GM12878 (cell line): ENCODE results near the gene PTPRM. TPM values are rescaled to one million over a fixed set of nuclear protein-coding genes. Genes with fewer than 3 reads are reported as not detected.

Experiments used
- ATAC-seq: fragments of 200-7000 bp; cut with Tn5 transposase; 3 replicates; pipeline ENCODE4 v1.9.1; 2020; ENCODE audit warnings: mild to moderate bottlenecking, moderate library complexity
- BruUV-seq: library from RNA; stranded (reverse); fragments of 400-500 nt; replicated peaks from 2 replicates; lab custom pipeline; 2021; lab: Mats Ljungman, UMichigan
- CTCF ChIA-PET: fragments of 300-600 bp; sonication (Branson Sonifier 250); formaldehyde crosslinking; extraction: SDS; loops from one replicate; lab custom pipeline; 2021; ENCODE audit warnings: inconsistent platforms; lab: Yijun Ruan, JAX
- POLR2A ChIA-PET: fragments of 350-600 bp; formaldehyde crosslinking; extraction: SDS; loops from one replicate; lab custom pipeline; 2021; ENCODE audit warnings: inconsistent platforms; lab: Charles Lee
- RAD21 ChIA-PET: fragments of 300-600 bp; sonication (Branson Sonifier 250); formaldehyde crosslinking; loops from one replicate; lab custom pipeline; 2023; ENCODE audit warnings: antibody characterized with exemption; ENCODE audit not compliant: unreplicated experiment; lab: Charles Lee
- SMC1A ChIA-PET: fragments of 300-600 bp; sonication (Branson Sonifier 250); formaldehyde crosslinking; loops from one replicate; lab custom pipeline; 2023; ENCODE audit not compliant: unreplicated experiment, uncharacterized antibody; lab: Charles Lee
- DNase-seq: peaks from one replicate; pipeline ENCODE4 v3.0.0-alpha.2; 2011; ENCODE audit warnings: low read depth, low spot score
- FAIRE-seq: peaks from 3 replicates; lab custom pipeline; 2011; peaks lifted over from hg19 to GRCh38; lab: Jason Lieb, UNC
- H2AFZ ChIP-seq: 2 replicates; pipeline ENCODE4 v1.6.0; 2011; ENCODE audit warnings: low read depth, low read length, control low read depth; ENCODE audit not compliant: control insufficient read depth
- H3K27ac ChIP-seq: 2 replicates; pipeline ENCODE4 v1.5.1; 2011; ENCODE audit warnings: control low read depth; ENCODE audit not compliant: control insufficient read depth, insufficient read depth
- H3K27me3 ChIP-seq, 2 experiments: replicated peaks in 1 of 2; 2 replicates each; pipeline versions ENCODE4 v1.6.0 to v1.6.1; 2011; ENCODE audit warnings: low read length in 1 of 2; ENCODE audit not compliant: control insufficient read depth in 2 of 2, insufficient read depth in 2 of 2
- H3K36me3 ChIP-seq, 2 experiments: 2 replicates each; pipeline ENCODE4 v1.5.1; 2011; ENCODE audit warnings: low read length in 1 of 2; ENCODE audit not compliant: control insufficient read depth in 2 of 2, insufficient read depth in 2 of 2
- H3K4me1 ChIP-seq: 2 replicates; pipeline ENCODE4 v1.6.1; 2011; ENCODE audit warnings: mild to moderate bottlenecking, low read length, moderate library complexity, mixed read lengths; ENCODE audit not compliant: control insufficient read depth, insufficient read depth
- H3K4me2 ChIP-seq: 2 replicates; pipeline ENCODE4 v1.6.0; 2011; ENCODE audit warnings: control low read depth; ENCODE audit not compliant: control insufficient read depth, insufficient read depth
- H3K4me3 ChIP-seq: fragments of 200-600 bp; sonication (generic); 2 replicates; pipeline ENCODE4 v1.5.1; 2016
- H3K79me2 ChIP-seq: 2 replicates; pipeline ENCODE4 v1.6.0; 2011; ENCODE audit warnings: low read length; ENCODE audit not compliant: control insufficient read depth, insufficient read depth
- H3K9ac ChIP-seq: 2 replicates; pipeline ENCODE4 v1.8.0; 2011; ENCODE audit warnings: low read length, control low read depth, mixed read lengths; ENCODE audit not compliant: control insufficient read depth, insufficient read depth
- H3K9me3 ChIP-seq: replicated peaks from 3 replicates; pipeline ENCODE4 v1.5.1; 2011; ENCODE audit warnings: mild to moderate bottlenecking, low read length; ENCODE audit not compliant: control insufficient read depth, insufficient read depth
- H4K20me1 ChIP-seq: 2 replicates; pipeline ENCODE4 v1.6.0; 2011; ENCODE audit not compliant: control insufficient read depth, insufficient read depth
- BCL3 ChIP-seq: IDR thresholded peaks from 2 replicates; pipeline ENCODE4 v1.6.1; 2011; ENCODE audit warnings: borderline replicate concordance, low read depth, mild to moderate bottlenecking, moderate library complexity, low read length; ENCODE audit not compliant: insufficient read depth, poor library complexity, severe bottlenecking
- CBX5 ChIP-seq: sonication (generic); IDR thresholded peaks from 2 replicates; pipeline ENCODE4 v1.6.1; 2016; ENCODE audit warnings: low read depth, moderate library complexity, mild to moderate bottlenecking, inconsistent platforms
- HCFC1 ChIP-seq: fragments of 150-350 bp; IDR thresholded peaks from 2 replicates; pipeline ENCODE4 v1.6.1; 2014; ENCODE audit warnings: low read length
- IRF3 ChIP-seq: fragments of 450-650 bp; IDR thresholded peaks from 2 replicates; pipeline ENCODE4 v1.6.1; 2014; ENCODE audit warnings: mild to moderate bottlenecking
- RB1 ChIP-seq: fragments of 450-650 bp; formaldehyde crosslinking; IDR thresholded peaks from 2 replicates; pipeline ENCODE4 v1.6.1; 2017; ENCODE audit warnings: mild to moderate bottlenecking, borderline replicate concordance
- SREBF2 ChIP-seq: IDR thresholded peaks from 2 replicates; pipeline ENCODE4 v1.6.1; 2012; ENCODE audit warnings: mild to moderate bottlenecking, low read length
- whole genome bisulfite sequencing: methylation state at CpG from one replicate; pipeline ENCODE4 v1.1.6; 2016; ENCODE audit warnings: low lambda C conversion rate; ENCODE audit not compliant: insufficient replicate concordance, insufficient coverage; ENCODE audit errors: missing lambda C conversion rate; 5-methylcytosine and 5-hydroxymethylcytosine counted together
- in situ Hi-C: fragments of 300-500 bp; cut with MboI; formaldehyde crosslinking; loops from 9 replicates; pipeline ENCODE4 v1.14.3; 2018; ENCODE audit warnings: mixed read lengths
- intact Hi-C: fragments of 100-400 bp; cut with micrococcal nuclease; formaldehyde crosslinking; loops from one replicate; pipeline ENCODE4 v1.14.2; 2022; ENCODE audit not compliant: unreplicated experiment
- polyA plus RNA-seq, 11 experiments: library from polyadenylated mRNA; depleted of rRNA in 4 of 11; unstranded in 6 of 11; stranded (reverse) in 5 of 11; fragments of >200 nt; fragmentation: Nextera tagmentation in 4 of 11; fragmentation: Illumina TruSeq in 1 of 11; extraction: Ambion mirVana in 4 of 11; extraction: Trizol in 1 of 11; gene quantifications; 1 replicate in 1 of 11; 2 replicates in 10 of 11; pipeline versions ENCODE4 v1.2.1 to v1.2.3, GENCODE V29; 2011 to 2016; ENCODE audit warnings: inconsistent platforms in 2 of 11, missing spikeins in 2 of 11, low read depth in 1 of 11
- total RNA-seq, 4 experiments: library from RNA; depleted of rRNA in 3 of 4; stranded (reverse); fragments of >200 nt in 3 of 4; fragmentation: Illumina TruSeq in 1 of 4; extraction: Trizol in 1 of 4; gene quantifications; 2 replicates each; pipeline versions ENCODE4 v1.2.1 to v1.2.3, GENCODE V29; 2013 to 2021
- TF ChIP-seq, protein P1 (sequence below): fragments of 450-650 bp; IDR thresholded peaks from 2 replicates; pipeline ENCODE4 v1.6.1; 2017; ENCODE audit warnings: low read depth, mild to moderate bottlenecking, moderate library complexity
- TF ChIP-seq, protein P2 (sequence below): fragments of 450-650 bp; IDR thresholded peaks from 2 replicates; pipeline ENCODE4 v1.6.1; 2018; ENCODE audit warnings: borderline replicate concordance, mild to moderate bottlenecking; ENCODE audit not compliant: partially characterized antibody
- TF ChIP-seq, protein P3 (sequence below): fragments of 450-650 bp; IDR thresholded peaks from 2 replicates; pipeline ENCODE4 v1.6.1; 2016; ENCODE audit warnings: mild to moderate bottlenecking

PTPRM gene
- total and polyA plus RNA-seq, 10 of the 15 experiments (the other 5 are each of a cell fraction or from before 2014, with no cell fraction given) = 0.07 to 22.6 (median 0.60) TPM

DNA sequence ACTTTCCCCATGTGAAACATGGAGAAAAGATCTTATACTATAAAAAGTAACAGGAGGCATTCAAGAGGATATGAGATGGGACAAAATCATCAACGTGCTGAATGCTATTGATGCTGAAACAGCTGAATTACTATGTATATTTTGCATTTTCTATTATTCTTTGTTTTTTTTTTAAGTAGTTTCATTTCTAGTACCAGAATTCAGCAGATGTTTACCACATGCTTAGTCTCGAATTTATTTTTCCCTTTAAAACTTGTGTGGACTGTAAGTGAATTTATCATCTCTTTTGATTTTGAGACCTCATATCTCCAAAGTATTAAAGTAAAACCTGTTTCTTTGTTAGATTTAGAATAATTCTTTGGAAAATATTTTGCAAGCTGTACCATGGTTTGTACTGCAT lies 205.8 kb downstream of the PTPRM start:
- CTCF ChIA-PET = no interaction called here
- H3K4me2 ChIP-seq = no peak overlapping the region
- in situ Hi-C loops = no loop called here

More for the DNA sequence above, 205.8 kb downstream of the PTPRM start:
- POLR2A ChIA-PET = no interaction called here
- Histone ChIP-seq H3K36me3 (no peaks in the 10 kb centered on the region), H3K27me3 (no peaks in the 10 kb centered on the region), H3K9me3 (no peaks in the 10 kb centered on the region), H3K79me2 (no peaks in the 10 kb centered on the region), H3K27ac (no peak overlapping the region), H4K20me1 (no peaks in the 10 kb centered on the region), H3K4me1 (no peaks in the 10 kb centered on the region), H2AFZ (no peak overlapping the region), H3K9ac (no peak overlapping the region), H3K4me3 (no peak overlapping the region)
- FAIRE-seq (no peak), DNase-seq (no peak), ATAC-seq (no peak)
- RAD21 ChIA-PET = no interaction called here
- BruUV-seq = no TSS peak
- no peak for TF ChIP-seq CBX5
- TF ChIP-seq, protein P1, sequence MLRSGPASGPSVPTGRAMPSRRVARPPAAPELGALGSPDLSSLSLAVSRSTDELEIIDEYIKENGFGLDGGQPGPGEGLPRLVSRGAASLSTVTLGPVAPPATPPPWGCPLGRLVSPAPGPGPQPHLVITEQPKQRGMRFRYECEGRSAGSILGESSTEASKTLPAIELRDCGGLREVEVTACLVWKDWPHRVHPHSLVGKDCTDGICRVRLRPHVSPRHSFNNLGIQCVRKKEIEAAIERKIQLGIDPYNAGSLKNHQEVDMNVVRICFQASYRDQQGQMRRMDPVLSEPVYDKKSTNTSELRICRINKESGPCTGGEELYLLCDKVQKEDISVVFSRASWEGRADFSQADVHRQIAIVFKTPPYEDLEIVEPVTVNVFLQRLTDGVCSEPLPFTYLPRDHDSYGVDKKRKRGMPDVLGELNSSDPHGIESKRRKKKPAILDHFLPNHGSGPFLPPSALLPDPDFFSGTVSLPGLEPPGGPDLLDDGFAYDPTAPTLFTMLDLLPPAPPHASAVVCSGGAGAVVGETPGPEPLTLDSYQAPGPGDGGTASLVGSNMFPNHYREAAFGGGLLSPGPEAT = no peak
- TF ChIP-seq, protein P2, sequence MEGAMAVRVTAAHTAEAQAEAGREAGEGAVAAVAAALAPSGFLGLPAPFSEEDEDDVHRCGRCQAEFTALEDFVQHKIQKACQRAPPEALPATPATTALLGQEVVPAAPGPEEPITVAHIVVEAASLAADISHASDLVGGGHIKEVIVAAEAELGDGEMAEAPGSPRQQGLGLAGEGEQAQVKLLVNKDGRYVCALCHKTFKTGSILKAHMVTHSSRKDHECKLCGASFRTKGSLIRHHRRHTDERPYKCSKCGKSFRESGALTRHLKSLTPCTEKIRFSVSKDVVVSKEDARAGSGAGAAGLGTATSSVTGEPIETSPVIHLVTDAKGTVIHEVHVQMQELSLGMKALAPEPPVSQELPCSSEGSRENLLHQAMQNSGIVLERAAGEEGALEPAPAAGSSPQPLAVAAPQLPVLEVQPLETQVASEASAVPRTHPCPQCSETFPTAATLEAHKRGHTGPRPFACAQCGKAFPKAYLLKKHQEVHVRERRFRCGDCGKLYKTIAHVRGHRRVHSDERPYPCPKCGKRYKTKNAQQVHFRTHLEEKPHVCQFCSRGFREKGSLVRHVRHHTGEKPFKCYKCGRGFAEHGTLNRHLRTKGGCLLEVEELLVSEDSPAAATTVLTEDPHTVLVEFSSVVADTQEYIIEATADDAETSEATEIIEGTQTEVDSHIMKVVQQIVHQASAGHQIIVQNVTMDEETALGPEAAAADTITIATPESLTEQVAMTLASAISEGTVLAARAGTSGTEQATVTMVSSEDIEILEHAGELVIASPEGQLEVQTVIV = no peak
- no peak for TF ChIP-seq RB1
- no peak for TF ChIP-seq BCL3
- TF ChIP-seq IRF3 = no peak
- TF ChIP-seq, protein P3, sequence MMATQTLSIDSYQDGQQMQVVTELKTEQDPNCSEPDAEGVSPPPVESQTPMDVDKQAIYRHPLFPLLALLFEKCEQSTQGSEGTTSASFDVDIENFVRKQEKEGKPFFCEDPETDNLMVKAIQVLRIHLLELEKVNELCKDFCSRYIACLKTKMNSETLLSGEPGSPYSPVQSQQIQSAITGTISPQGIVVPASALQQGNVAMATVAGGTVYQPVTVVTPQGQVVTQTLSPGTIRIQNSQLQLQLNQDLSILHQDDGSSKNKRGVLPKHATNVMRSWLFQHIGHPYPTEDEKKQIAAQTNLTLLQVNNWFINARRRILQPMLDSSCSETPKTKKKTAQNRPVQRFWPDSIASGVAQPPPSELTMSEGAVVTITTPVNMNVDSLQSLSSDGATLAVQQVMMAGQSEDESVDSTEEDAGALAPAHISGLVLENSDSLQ = no peak
- no peak for TF ChIP-seq SREBF2
- TF ChIP-seq HCFC1 = no peak
- 0% methylated on average over 2 of the region's 2 CpGs for WGBS
- intact Hi-C loops = no loop called here
- SMC1A ChIA-PET = no interaction called here
